ENCODE data around the gene CCDC38.

DNA sequence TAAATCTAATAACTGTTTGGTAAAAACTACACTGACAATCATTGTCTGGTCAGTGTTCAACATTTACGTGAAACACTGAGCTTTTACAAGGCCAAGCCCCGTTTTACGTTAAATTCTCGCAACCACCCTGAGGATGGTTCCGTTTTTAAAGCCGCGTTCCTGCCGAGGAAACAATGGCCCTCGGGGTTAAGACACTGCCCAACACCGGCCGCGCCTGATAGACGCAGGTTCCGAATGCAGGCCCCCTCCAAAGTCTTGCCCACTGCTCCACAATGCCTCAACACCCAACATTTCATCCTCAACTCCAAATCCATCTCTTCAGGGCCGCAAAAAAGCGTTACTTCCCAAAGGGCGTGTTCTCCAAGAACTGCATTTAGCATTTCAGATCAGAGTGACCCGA lies 84.6 kb downstream of the CCDC38 start:
- TF ChIP-seq GATA2 (IDR thresholded peaks at IDR 0.05; ENCODE audit: low read depth, low read length), result no peak
- TF ChIP-seq GATA3 (IDR thresholded peaks at IDR 0.05; ENCODE audit: low read depth, low read length), result no peak
